ENCODE data around the gene IQCM.

The IQCM gene

GRCh38 chr4:149426461-149426860 is 389.2 kb downstream of the IQCM start:
- DNase-seq (ENCODE audit: low read depth in 2 of 2), result peak; percentile 5 to 56
- no peak for TF ChIP-seq CTCF (IDR thresholded peaks at IDR 0.05; ENCODE audit: low read depth, low read length)
- no peak overlapping the region for H3K4me3 ChIP-seq (replicated peaks in 1 of 2; ENCODE audit: low read depth in 2 of 2, low read length in 2 of 2)

GRCh38 chr4:149409555-149409962 is 406.1 kb downstream of the IQCM start:
- no peak for TF ChIP-seq CTCF (IDR thresholded peaks at IDR 0.05; ENCODE audit: low read depth, low read length)
- no peak overlapping the region for H3K4me3 ChIP-seq (replicated peaks in 1 of 2; ENCODE audit: low read depth in 2 of 2, low read length in 2 of 2)
- peak in 1 of 2 donors; percentile 33 for DNase-seq (ENCODE audit: low read depth in 2 of 2)

GRCh38 chr4:149409146-149409545 is 406.5 kb downstream of the IQCM start:
- TF ChIP-seq CTCF (IDR thresholded peaks at IDR 0.05; ENCODE audit: low read depth, low read length), result no peak
- H3K4me3 ChIP-seq (replicated peaks in 1 of 2; ENCODE audit: low read depth in 2 of 2, low read length in 2 of 2), result no peak overlapping the region
- peak; percentile 88 to 94 for DNase-seq (ENCODE audit: low read depth in 2 of 2)

GRCh38 chr4:149404143-149404542 is 411.5 kb downstream of the IQCM start:
- no peak for TF ChIP-seq CTCF (IDR thresholded peaks at IDR 0.05; ENCODE audit: low read depth, low read length)
- DNase-seq (ENCODE audit: low read depth in 2 of 2), result no peak
- H3K4me3 ChIP-seq (replicated peaks in 1 of 2; ENCODE audit: low read depth in 2 of 2, low read length in 2 of 2), result no peak overlapping the region

- DNase-seq (ENCODE audit: low read depth in 2 of 2), result no peak
- no peak overlapping the region for H3K4me3 ChIP-seq (replicated peaks in 1 of 2; ENCODE audit: low read depth in 2 of 2, low read length in 2 of 2)
- no peak for TF ChIP-seq CTCF (IDR thresholded peaks at IDR 0.05; ENCODE audit: low read depth, low read length)
These were observed 412.6 kb downstream of the IQCM start for GRCh38 chr4:149403081-149403480.

- no peak for DNase-seq (ENCODE audit: low read depth in 2 of 2)
- TF ChIP-seq CTCF (IDR thresholded peaks at IDR 0.05; ENCODE audit: low read depth, low read length), result no peak
- H3K4me3 ChIP-seq (replicated peaks in 1 of 2; ENCODE audit: low read depth in 2 of 2, low read length in 2 of 2), result no peak overlapping the region
These were observed 416.6 kb downstream of the IQCM start for GRCh38 chr4:149398993-149399392.

- peak; percentile 47 for TF ChIP-seq CTCF (IDR thresholded peaks at IDR 0.05; ENCODE audit: low read depth, low read length)
- H3K4me3 ChIP-seq (replicated peaks in 1 of 2; ENCODE audit: low read depth in 2 of 2, low read length in 2 of 2), result no peak overlapping the region
- peak; percentile 81 to 82 for DNase-seq (ENCODE audit: low read depth in 2 of 2)
These were observed 444.7 kb downstream of the IQCM start for GRCh38 chr4:149370785-149371420.
